DMS79 (cell line): Measurements from ENCODE around the gene YAE1.
"Not testable (repeated sequence)": the region's sequence is repeated elsewhere in the genome, so short reads cannot be mapped to it uniquely, and the experiment has no call there.

ENCODE experiments used
- DNase-seq: peaks from one replicate; lab custom pipeline; 2025; lab: John Stamatoyannopoulos, UW

The YAE1 gene

GRCh38 chr7:39566023-39566921 is at the start of gene YAE1:
Gene YAE1 (plus strand): TSS chr7:39566404. CDS start chr7:39566419, 15 bp downstream.
- peak; percentile 71 for DNase-seq

GRCh38 chr7:39516498-39516897 is 49.7 kb upstream of the YAE1 start:
- no peak for DNase-seq

- no peak for DNase-seq
Observed at GRCh38 chr7:39517240-39517639, 49.0 kb upstream of the YAE1 start.

GRCh38 chr7:39525926-39526325 is 40.3 kb upstream of the YAE1 start:
- DNase-seq, result no peak

- DNase-seq, result no peak
Observed at GRCh38 chr7:39526666-39527065, 39.5 kb upstream of the YAE1 start.

- DNase-seq, result peak; percentile 55
Observed at GRCh38 chr7:39527296-39527695, 38.9 kb upstream of the YAE1 start.

- DNase-seq, result no peak
Observed at GRCh38 chr7:39527951-39528350, 38.3 kb upstream of the YAE1 start.

- DNase-seq, result peak; percentile 34
Observed at GRCh38 chr7:39528849-39529248, 37.4 kb upstream of the YAE1 start.

GRCh38 chr7:39529582-39529981 is 36.6 kb upstream of the YAE1 start:
- no peak for DNase-seq

GRCh38 chr7:39530971-39531370 is 35.2 kb upstream of the YAE1 start:
- no peak for DNase-seq

GRCh38 chr7:39531818-39532217 is 34.4 kb upstream of the YAE1 start:
- peak; percentile 69 for DNase-seq

- no peak for DNase-seq
Observed at GRCh38 chr7:39532832-39533231, 33.4 kb upstream of the YAE1 start.

GRCh38 chr7:39534599-39534998 is 31.6 kb upstream of the YAE1 start:
- no peak for DNase-seq

GRCh38 chr7:39535064-39535463 is 31.1 kb upstream of the YAE1 start:
- DNase-seq, result no peak

GRCh38 chr7:39535720-39536119 is 30.5 kb upstream of the YAE1 start:
- DNase-seq, result no peak

GRCh38 chr7:39536951-39537350 is 29.3 kb upstream of the YAE1 start:
- DNase-seq, result no peak

GRCh38 chr7:39539816-39540215 is 26.4 kb upstream of the YAE1 start:
- no peak for DNase-seq

GRCh38 chr7:39540320-39540719 is 25.9 kb upstream of the YAE1 start:
- no peak for DNase-seq

- no peak for DNase-seq
Observed at GRCh38 chr7:39541511-39541910, 24.7 kb upstream of the YAE1 start.

- not testable (repeated sequence) for DNase-seq
Observed at GRCh38 chr7:39544774-39545173, 21.4 kb upstream of the YAE1 start.

- no peak for DNase-seq
Observed at GRCh38 chr7:39547336-39547735, 18.9 kb upstream of the YAE1 start.

- no peak for DNase-seq
Observed at GRCh38 chr7:39550411-39550810, 15.8 kb upstream of the YAE1 start.

- DNase-seq, result no peak
Observed at GRCh38 chr7:39553436-39553835, 12.8 kb upstream of the YAE1 start.

GRCh38 chr7:39554583-39555165 is 11.5 kb upstream of the YAE1 start:
- DNase-seq, result no peak
